Cardiac septum (tissue), 1 donor: ENCODE results near the gene COMP. TPM values are rescaled to one million over a fixed set of nuclear protein-coding genes. Genes with fewer than 3 reads are reported as not detected.
"Not testable (repeated sequence)": the region's sequence is repeated elsewhere in the genome, so short reads cannot be mapped to it uniquely, and the experiment has no call there.

Experiments
- DNase-seq: peaks from one replicate; pipeline ENCODE4 v3.0.0-alpha.2; 2020; ENCODE audit warnings: low spot score
- intact Hi-C: fragments of 100-400 bp; cut with DNase I; formaldehyde crosslinking; loops from one replicate; pipeline ENCODE4 v1.14.0; 2022
- total RNA-seq: library from RNA; stranded (reverse); fragmentation: NEBNext Ultra II Directional; extraction: Animal tissue kit (Norgen Biotek cat#: 25700); gene quantifications from one replicate; pipeline ENCODE4 v1.2.1, GENCODE V29; 2021
- donor health status: DM: no; HTN: no; CAD: no.

Gene COMP
- total RNA-seq, 1 donor from 2014 or later: 31.8 TPM

- intact Hi-C loops: no loop called here
- no peak for DNase-seq
These were observed 53.2 kb downstream of the COMP start for GRCh38 chr19:18737954-18738351.

GRCh38 chr19:18737337-18737953, 53.7 kb downstream of the COMP start:
- intact Hi-C loops: no loop called here
- no peak for DNase-seq

GRCh38 chr19:18736415-18737336, 54.4 kb downstream of the COMP start:
- intact Hi-C loops: no loop called here
- no peak for DNase-seq

GRCh38 chr19:18735752-18736151, 55.4 kb downstream of the COMP start:
- intact Hi-C loops: no loop called here
- no peak for DNase-seq

- no peak for DNase-seq
- intact Hi-C loops: no loop called here
These were observed 55.8 kb downstream of the COMP start for GRCh38 chr19:18735324-18735723.

GRCh38 chr19:18733762-18734332, 57.3 kb downstream of the COMP start:
- DNase-seq, intact Hi-C loops: not testable (repeated sequence)

- intact Hi-C loops: no loop called here
- DNase-seq: no peak
These were observed 57.9 kb downstream of the COMP start for GRCh38 chr19:18733196-18733647.

Other genes with a start within 250 kb of the COMP start
- gene FKBP8, start 247.7 kb downstream of the COMP start, total RNA-seq: 161 TPM
- 59.6 TPM for gene KXD1, start 233.4 kb downstream of the COMP start, total RNA-seq
- 573 TPM for gene UBA52, start 219.4 kb downstream of the COMP start, total RNA-seq
- 58.9 TPM for gene REX1BD, start 202.5 kb downstream of the COMP start, total RNA-seq
- 29.6 TPM for gene CRLF1, start 184.5 kb downstream of the COMP start, total RNA-seq
- 3.0 TPM for gene TMEM59L, start 178.4 kb downstream of the COMP start, total RNA-seq
- gene KLHL26, start 154.3 kb downstream of the COMP start, total RNA-seq: 5.4 TPM
- 8.8 TPM for gene CRTC1, start 107.6 kb downstream of the COMP start, total RNA-seq
- gene UPF1, start 40.7 kb upstream of the COMP start, total RNA-seq: 40.2 TPM
- gene CERS1, start 104.9 kb upstream of the COMP start, total RNA-seq: 1.8 TPM
- gene COPE, start 128.1 kb upstream of the COMP start, total RNA-seq: 133 TPM
- 22.9 TPM for gene DDX49, start 128.4 kb upstream of the COMP start, total RNA-seq
- 15.6 TPM for gene HOMER3, start 149.9 kb upstream of the COMP start, total RNA-seq
- gene SUGP2, start 242.2 kb upstream of the COMP start, total RNA-seq: 60.4 TPM
- 15.9 TPM for gene ARMC6, start 242.3 kb upstream of the COMP start, total RNA-seq